Activated CD8-positive, alpha-beta memory T cell treated with anti-CD3 and anti-CD28 coated beads for 36 hours (primary cell): ENCODE results near the gene MALT1. TPM values are rescaled to one million over a fixed set of nuclear protein-coding genes. Genes with fewer than 3 reads are reported as not detected.

ENCODE experiments used
- CTCF ChIA-PET: fragments of 350-600 bp; sonication (Branson Sonifier 250); formaldehyde crosslinking; loops from one replicate; lab custom pipeline; 2021; ENCODE audit warnings: antibody characterized with exemption; lab: Charles Lee
- POLR2A ChIA-PET: fragments of 350-600 bp; sonication (Branson Sonifier 250); formaldehyde crosslinking; loops from one replicate; lab custom pipeline; 2021; ENCODE audit warnings: antibody characterized with exemption; lab: Charles Lee
- total RNA-seq, 2 experiments: library from RNA; stranded (reverse); gene quantifications; one replicate each; pipeline ENCODE4 v1.2.3, GENCODE V29; 2021

MALT1 gene
- total RNA-seq, 2 experiments from 2014 or later: 30.3 to 32.9 TPM

DNA sequence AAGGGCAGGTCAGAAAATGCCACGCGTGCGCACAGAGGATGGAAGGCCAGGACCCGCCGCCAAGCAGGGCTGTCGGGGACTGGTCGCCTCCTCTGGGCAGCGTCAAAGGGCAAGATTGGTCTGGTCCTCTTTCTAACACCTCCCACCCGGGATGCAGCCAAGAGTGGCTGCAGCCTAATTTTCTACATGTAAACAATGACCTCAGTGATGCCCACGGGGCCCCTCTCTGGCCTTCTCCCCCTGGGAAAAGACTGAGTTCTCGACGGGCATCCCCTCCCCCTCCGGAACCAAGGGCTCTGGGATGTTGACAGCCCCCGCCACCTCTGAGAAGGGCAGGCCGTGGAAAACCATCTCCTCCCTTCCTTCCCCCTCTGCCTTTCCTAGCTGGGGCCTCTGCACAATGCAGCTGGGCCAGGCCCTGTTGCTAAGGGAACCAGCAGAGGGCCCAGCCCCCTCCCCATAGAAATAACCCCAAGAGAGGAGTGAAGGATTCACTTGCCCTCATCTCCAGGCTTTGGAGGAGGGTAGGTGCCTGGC is 113.4 kb downstream of the MALT1 start:
- ChIA-PET POLR2A (no interaction called here), CTCF (interaction anchor here (1.4 to 4.2 kb wide), 2 partner anchors 16 to 286 kb away, joined by 5 to 31 read pairs; no protein-coding TSS in a partner anchor)

GRCh38 chr18:58785171-58785805 is 114.0 kb downstream of the MALT1 start:
- POLR2A ChIA-PET: no interaction called here
- CTCF ChIA-PET: interaction anchor here (2.6 kb wide), 1 partner anchor 17 kb away, joined by 6 read pairs; no protein-coding TSS in a partner anchor

- POLR2A ChIA-PET: no interaction called here
- CTCF ChIA-PET: interaction anchor here (2.6 kb wide), 1 partner anchor 17 kb away, joined by 6 read pairs; no protein-coding TSS in a partner anchor
Measured at GRCh38 chr18:58785870-58786269, 114.6 kb downstream of the MALT1 start.

DNA sequence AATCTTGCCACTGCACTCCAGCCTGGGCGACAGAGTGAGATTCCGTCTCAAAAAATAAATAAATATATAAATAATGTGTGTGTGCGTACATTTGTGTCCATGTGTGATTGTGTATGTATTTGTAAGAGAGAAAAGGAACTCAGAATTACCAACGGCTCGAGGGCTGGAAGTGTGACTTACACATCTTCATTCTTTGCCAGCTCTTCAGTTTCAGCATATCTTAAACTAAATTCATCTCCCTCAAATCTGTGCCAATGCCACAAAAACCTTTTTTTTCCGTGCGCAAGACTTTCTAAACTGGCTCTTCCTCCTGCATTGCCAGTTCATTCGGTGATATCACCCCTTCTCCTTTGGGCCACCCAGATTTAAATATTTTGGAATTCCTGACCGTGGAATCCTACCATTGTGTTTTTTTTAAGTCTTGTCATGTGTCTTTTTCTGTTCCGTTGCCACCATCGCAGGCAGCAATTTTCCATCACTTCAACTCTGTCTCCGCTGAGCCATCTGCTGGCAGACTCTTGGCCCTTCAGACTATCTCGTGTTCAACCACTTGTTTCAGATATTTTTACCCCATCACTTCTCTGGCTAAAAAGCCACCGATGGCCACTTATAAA is 116.4 kb downstream of the MALT1 start:
- ChIA-PET CTCF (interaction anchor here (2.6 kb wide), 1 partner anchor 19 kb away, joined by 6 read pairs; no protein-coding TSS in a partner anchor), POLR2A (no interaction called here)

DNA sequence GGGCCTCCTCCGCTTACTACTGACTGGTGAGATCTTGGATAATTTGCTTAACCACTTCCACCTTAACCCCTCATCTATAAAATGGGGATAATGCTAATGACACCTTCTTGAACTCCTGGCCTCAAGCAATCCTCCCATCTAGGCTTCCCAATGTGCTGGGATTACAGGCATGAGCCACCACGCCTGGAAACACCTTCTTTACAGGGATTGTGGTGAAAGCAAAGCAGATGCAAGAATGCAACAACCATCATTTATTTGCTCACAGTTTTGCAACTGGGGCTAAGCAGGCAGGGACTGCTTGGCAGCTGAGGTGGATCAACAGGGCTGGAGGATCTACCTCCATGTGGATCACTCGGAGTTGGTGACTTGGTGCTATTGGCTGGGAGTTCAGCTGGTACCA is 117.2 kb downstream of the MALT1 start:
- ChIA-PET CTCF (no interaction called here), POLR2A (no interaction called here)

DNA sequence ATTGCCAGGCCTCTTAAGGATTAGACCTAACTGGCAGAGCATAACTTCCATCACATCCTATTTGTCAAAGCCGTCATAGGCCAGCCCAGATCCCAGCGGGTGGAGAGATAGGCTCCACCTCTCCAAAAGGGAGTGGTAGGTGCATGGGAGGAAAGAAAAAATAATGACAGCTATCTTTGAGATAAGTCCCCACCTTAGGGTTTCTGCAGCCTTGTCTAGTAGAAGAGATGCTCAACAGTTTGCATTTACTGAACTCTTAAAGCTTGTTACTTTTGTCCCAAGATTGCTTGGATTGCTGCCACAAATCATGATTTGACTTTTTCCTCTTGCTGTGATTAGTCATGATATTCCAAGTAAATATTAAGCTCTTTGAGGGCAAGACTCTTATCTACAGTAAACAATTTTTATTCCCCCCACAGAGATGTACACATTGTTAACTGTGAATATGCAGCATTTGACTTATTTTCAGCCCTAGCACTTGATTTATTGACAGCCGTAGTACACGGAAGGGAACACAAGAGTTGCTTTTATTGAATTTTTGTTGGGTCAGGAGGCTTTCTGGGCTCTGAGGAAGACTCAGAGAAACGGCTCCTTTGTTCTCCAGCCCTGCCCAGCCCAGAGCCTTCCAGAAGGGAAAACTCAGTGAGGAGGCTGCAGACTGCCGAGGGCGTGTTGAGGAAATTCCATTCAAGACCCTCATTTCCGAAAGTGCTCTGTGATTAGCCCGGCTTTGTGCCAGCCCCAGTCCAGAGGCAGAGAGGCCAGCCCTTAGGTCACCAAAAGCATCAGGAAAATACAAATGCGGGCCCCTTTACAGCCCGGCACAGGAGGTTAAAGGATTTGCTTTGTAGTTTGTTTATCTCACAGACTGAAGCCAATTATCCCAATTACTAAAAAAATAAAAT is 118.0 kb downstream of the MALT1 start:
- ChIA-PET POLR2A (no interaction called here), CTCF (no interaction called here)

GRCh38 chr18:58789876-58790240 is 118.6 kb downstream of the MALT1 start:
- ChIA-PET CTCF (no interaction called here), POLR2A (no interaction called here)

DNA sequence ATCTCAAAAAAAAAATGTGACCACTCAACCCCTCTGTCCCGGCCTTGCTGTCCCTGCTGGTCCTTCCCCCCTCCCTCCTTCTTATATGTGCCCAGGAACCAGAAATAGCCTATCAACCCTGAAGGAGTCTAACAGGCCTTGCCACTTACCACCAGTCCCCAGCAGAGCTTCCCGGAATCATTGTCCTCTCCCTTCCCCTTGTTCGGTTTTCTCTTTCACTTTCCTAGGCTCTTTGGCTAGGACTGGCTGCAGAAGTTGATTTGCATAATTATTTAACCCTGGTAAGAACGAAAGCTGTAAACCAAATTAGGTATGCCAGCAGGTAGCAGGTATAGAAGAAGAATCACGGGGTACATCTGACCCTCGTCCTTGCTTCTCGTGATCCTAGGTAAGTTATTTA is 120.8 kb downstream of the MALT1 start:
- ChIA-PET CTCF (interaction anchor here (0.7 kb wide), 1 partner anchor 798 kb away, joined by 3 read pairs; no protein-coding TSS in a partner anchor), POLR2A (no interaction called here)

GRCh38 chr18:58793361-58793760 is 122.1 kb downstream of the MALT1 start:
- ChIA-PET POLR2A (interaction anchor here (0.6 kb wide), 1 partner anchor 240 kb away, joined by 15 read pairs; no protein-coding TSS in a partner anchor), CTCF (interaction anchor here (0.5 kb wide), 1 partner anchor 22 kb away, joined by 3 read pairs; no protein-coding TSS in a partner anchor)

GRCh38 chr18:58796220-58796619 is 125.0 kb downstream of the MALT1 start:
- CTCF ChIA-PET: no interaction called here
- POLR2A ChIA-PET: no interaction called here

DNA sequence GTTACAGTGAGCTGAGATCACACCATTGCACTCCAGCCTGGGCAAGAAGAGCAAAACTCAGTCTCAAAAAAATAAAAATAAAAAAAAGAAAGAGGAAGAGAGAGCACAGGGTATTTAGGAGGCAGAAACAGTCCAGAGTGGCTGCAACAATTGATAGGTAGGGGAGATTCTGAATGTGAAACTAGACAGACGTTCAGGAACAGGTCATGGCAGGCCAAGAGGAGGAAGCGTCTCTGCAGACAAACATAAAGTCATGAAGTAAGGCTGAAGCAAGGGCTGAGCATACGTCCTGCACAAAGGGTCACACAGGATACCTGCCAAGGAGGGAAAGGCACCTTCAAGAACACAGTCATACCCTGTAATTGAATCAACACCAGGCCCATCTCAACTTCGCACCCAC is 129.3 kb downstream of the MALT1 start:
- ChIA-PET POLR2A (interaction anchor here (0.7 kb wide), 1 partner anchor 200 kb away, joined by 5 read pairs; no protein-coding TSS in a partner anchor), CTCF (no interaction called here)

- CTCF ChIA-PET: no interaction called here
- POLR2A ChIA-PET: no interaction called here
Measured at GRCh38 chr18:58802959-58803358, 131.7 kb downstream of the MALT1 start.

GRCh38 chr18:58803978-58804377 is 132.7 kb downstream of the MALT1 start:
- POLR2A ChIA-PET: no interaction called here
- CTCF ChIA-PET: no interaction called here

Other genes starting within 250 kb of the MALT1 start
- gene ALPK2, start 42.4 kb upstream of the MALT1 start, total RNA-seq: under 1 TPM; 0.13 to 0.25 TPM
- 1 to 10 TPM; 2.6 to 4.2 TPM for gene ZNF532, start 193.4 kb downstream of the MALT1 start, total RNA-seq